NCI-H748 treated with DMSO at 0.1 percent for 48 hours (cell line): Measurements from ENCODE around the gene GGA1.
"Not testable (repeated sequence)": the region's sequence is repeated elsewhere in the genome, so short reads cannot be mapped to it uniquely, and the experiment has no call there.

Experiments
- DNase-seq: peaks from one replicate; lab custom pipeline; 2025; lab: John Stamatoyannopoulos, UW

GGA1 gene

GRCh38 chr22:37650463-37651136 is 42.0 kb downstream of the GGA1 start:
- DNase-seq: no peak

- no peak for DNase-seq
Observed at GRCh38 chr22:37654563-37655251, 46.1 kb downstream of the GGA1 start.

- DNase-seq: no peak
Observed at GRCh38 chr22:37655252-37655563, 46.6 kb downstream of the GGA1 start.

DNA sequence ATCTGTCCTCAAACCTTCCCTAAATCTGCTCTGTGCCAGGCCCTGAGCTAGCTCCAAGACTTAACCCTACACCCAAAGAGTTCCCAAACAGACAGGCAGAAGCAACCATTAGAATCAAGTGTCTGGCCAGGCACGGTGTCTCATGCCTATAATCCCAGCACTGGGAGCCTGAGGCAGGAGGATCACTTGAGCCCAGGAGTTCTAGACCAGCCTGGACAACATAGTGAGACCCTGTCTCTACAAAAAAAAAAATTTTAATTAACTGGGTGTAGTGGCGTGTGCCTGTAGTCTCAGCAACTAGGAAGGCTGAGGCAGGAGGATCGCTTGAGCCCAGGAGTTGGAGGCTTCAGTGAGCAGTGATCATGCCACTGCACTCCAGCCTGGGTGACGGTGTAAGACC is 47.9 kb downstream of the GGA1 start:
- not testable (repeated sequence) for DNase-seq

DNA sequence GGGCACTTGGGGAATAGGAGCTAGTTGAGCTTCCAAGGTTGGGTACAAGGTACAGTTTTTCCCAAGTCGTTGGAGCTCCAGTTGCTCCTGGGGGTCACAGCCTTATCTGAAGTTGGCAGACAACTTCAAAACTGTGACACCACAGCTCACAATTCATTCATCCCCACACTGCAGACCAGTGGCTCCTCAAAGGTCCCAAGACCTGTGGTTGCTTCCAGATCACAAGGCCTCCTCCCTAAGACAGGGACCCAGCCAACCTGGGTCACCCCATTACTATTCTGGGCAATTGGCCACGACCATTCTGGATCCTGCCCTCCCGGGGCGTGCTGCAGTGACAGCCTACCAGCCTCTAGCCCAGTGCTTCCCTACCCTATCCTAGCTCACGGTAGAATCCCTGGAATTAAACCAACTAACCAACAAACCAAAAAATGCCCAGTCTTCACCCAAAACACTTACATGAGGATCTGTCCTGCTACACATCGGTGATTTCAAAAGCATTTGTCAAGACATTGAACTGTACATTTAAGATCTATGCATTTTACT is 49.0 kb downstream of the GGA1 start:
- no peak for DNase-seq

GRCh38 chr22:37658133-37659065 is 49.8 kb downstream of the GGA1 start, which contains the start of gene PDXP:
Gene PDXP, plus strand, starts transcription at chr22:37658723. Its CDS starts 60 bp downstream, at chr22:37658783.
- peak; percentile 89 for DNase-seq

GRCh38 chr22:37659066-37659896 is 50.6 kb downstream of the GGA1 start:
- DNase-seq: no peak

GRCh38 chr22:37659897-37660708 is 51.5 kb downstream of the GGA1 start:
- no peak for DNase-seq

GRCh38 chr22:37660709-37661045 is 52.0 kb downstream of the GGA1 start:
- DNase-seq: no peak

GRCh38 chr22:37661160-37661924 is 52.7 kb downstream of the GGA1 start:
- peak; percentile 15 for DNase-seq

DNA sequence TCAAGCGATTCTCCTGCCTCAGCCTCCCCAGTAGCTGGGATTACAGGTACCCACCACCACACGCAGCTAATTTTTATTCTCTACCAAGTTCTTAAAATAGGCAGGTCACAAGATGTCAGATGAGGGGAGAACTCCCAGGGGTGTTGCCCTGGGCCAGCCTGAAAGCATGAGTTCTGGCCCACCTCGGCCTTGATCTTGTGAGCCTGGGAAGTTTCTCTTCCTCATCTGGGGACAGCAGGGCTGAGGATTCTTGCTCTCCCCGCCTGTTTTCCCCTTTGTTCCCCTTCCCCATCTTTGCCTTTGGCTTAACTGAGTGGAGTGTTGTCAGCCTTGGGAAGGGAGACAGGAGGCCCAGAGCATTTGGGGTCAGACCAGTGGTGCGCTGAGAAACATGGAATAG is 53.4 kb downstream of the GGA1 start:
- no peak for DNase-seq

GRCh38 chr22:37663521-37664140 is 55.0 kb downstream of the GGA1 start:
- DNase-seq: no peak

DNA sequence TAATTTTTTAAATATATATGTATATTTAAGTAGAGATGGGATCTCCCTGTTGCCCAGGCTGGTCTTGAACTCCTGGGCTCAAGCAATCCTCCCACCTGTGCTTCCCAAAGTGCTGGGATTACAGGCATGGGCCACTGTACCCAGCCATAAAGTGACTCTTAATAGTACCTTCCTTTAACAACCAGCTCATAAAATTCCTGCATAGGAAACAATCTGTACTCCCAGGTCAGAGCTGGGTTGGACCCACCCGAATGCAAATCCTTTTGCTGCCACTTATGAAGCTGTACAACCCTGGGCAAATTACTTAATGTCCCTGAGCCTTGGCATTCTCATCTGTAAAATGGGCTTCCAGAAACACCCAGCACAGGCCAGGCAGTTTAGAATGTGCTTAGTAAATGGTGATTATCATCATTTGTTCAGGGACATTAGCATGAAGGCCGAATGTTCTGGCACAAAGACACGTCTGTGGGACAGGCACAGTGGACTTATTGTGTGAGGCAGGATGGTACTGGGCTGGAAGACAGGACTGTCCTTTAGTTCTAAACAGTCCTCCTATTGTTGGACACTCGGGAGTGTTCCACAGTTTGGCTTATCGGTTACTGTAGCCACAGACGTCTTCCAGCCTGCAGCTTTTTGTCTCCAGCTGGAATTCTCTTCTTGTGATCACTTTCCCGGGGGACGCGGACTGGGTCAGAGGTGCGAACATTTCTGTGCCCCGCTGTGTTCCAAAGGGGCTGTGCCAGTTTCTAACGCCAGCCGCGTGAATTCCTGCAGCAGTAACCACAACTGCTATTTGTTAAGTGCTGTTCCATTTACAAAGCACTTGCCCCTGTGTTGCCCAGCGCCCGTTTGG is 55.8 kb downstream of the GGA1 start:
- DNase-seq: no peak

DNA sequence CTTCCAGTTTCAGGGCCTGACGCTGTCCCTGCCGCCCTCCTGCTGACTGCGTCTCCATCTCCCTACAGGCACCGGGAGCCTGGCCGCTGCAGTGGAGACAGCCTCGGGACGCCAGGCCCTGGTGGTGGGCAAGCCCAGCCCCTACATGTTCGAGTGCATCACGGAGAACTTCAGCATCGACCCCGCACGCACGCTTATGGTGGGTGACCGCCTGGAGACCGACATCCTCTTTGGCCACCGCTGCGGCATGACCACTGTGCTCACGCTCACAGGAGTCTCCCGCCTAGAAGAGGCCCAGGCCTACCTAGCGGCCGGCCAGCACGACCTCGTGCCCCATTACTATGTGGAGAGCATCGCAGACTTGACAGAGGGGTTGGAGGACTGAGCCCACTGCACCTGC is 56.9 kb downstream of the GGA1 start:
- DNase-seq: no peak

GRCh38 chr22:37669586-37669985 is 61.0 kb downstream of the GGA1 start:
- no peak for DNase-seq

- DNase-seq: no peak
Observed at GRCh38 chr22:37672206-37672919, 63.7 kb downstream of the GGA1 start.

DNA sequence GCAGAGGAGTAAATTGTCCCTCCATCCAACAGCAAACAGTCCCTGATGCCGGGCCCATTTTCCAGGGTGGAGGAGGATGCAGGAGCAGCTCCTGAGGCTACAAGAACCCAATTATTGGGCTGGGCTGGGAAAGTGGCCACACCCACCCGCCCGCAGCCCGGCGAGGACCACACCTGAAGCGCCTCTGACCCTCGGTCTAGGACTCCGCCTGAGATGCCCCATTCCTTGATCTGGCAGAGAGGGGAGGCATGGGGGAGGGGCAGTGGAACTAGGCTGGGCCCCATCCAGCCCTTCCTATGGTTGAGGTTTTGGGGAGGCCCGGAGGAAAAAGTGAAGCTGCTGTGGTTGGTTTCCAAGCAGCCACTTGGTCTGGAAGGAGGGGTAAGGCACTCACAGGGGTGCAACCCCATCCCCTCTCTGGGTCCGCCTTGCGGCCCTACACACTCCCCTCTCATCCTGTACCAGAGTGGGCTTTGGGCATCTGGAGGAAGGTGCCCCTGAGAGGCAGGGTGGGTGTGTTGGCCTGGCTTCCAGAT is 64.4 kb downstream of the GGA1 start:
- no peak for DNase-seq

GRCh38 chr22:37674248-37674647 is 65.6 kb downstream of the GGA1 start:
- DNase-seq: no peak
